ES-I3 (cell line): Measurements from ENCODE around the gene TNFSF4.

Experiments
- H3K36me3 ChIP-seq: 2 replicates; pipeline ENCODE4 v1.6.1; 2013; ENCODE audit warnings: mild to moderate bottlenecking, low read length, control low read depth, moderate library complexity; ENCODE audit not compliant: insufficient read depth
- H3K4me1 ChIP-seq: 2 replicates; pipeline ENCODE4 v1.6.1; 2013; ENCODE audit warnings: mild to moderate bottlenecking, control low read depth, low read length; ENCODE audit not compliant: insufficient read depth
- H3K9ac ChIP-seq: 2 replicates; pipeline ENCODE4 v1.6.1; 2013; ENCODE audit warnings: low read depth, mild to moderate bottlenecking, low read length, moderate library complexity
- H3K9me3 ChIP-seq: 2 replicates; pipeline ENCODE4 v1.6.1; 2013; ENCODE audit warnings: mild to moderate bottlenecking, low read length, moderate library complexity; ENCODE audit not compliant: control insufficient read depth, insufficient read depth

TNFSF4 gene

GRCh38 chr1:173224280-173224892, 17.3 kb upstream of the TNFSF4 start:
- H3K4me1 ChIP-seq = no peaks in the 10 kb centered on the region
- H3K36me3 ChIP-seq = no peaks in the 10 kb centered on the region
- no peak overlapping the region for H3K9ac ChIP-seq
- H3K9me3 ChIP-seq = no peaks in the 10 kb centered on the region

- H3K9ac ChIP-seq = no peak overlapping the region
- no peaks in the 10 kb centered on the region for H3K36me3 ChIP-seq
- no peaks in the 10 kb centered on the region for H3K9me3 ChIP-seq
- no peaks in the 10 kb centered on the region for H3K4me1 ChIP-seq
These were observed 15.9 kb upstream of the TNFSF4 start for GRCh38 chr1:173223031-173223380.

GRCh38 chr1:173222149-173223030, 15.3 kb upstream of the TNFSF4 start:
- H3K4me1 ChIP-seq = no peaks in the 10 kb centered on the region
- H3K9me3 ChIP-seq = no peaks in the 10 kb centered on the region

GRCh38 chr1:173220157-173220556, 13.0 kb upstream of the TNFSF4 start:
- no peaks in the 10 kb centered on the region for H3K9me3 ChIP-seq
- no peaks in the 10 kb centered on the region for H3K4me1 ChIP-seq
- no peak overlapping the region for H3K9ac ChIP-seq
- no peaks in the 10 kb centered on the region for H3K36me3 ChIP-seq

More at GRCh38 chr1:173222149-173223030, 15.3 kb upstream of the TNFSF4 start:
- H3K9ac ChIP-seq = no peak overlapping the region
- H3K36me3 ChIP-seq = no peaks in the 10 kb centered on the region

- Histone ChIP-seq H3K9me3 (no peaks in the 10 kb centered on the region), H3K36me3 (no peaks in the 10 kb centered on the region), H3K9ac (no peak overlapping the region), H3K4me1 (no peaks in the 10 kb centered on the region)
These were observed 6.5 kb upstream of the TNFSF4 start for GRCh38 chr1:173213665-173214064.

DNA sequence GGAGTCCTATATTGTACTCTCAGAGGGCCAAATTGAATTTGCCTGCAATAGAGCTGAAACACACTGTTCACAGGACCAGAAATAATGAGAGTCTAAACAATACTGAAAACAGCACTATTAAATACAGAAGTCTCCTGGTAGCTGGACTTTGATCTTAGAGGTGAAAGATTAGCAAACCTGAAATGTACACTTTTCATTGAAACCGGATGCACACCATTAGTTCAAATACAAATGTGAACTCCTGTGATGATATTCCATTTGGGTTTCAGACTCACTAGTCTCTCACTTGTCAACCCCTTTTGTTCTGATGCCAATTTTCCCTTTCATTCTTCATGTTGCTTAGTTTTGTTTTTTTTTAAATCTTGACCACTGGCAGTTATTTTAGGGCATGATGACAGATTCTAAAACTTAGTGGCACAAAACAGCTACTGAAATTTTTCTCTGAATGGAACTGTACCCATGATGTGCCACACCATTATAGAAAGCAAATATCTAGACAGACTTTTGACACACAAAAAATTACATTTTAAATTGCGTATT, 5.9 kb upstream of the TNFSF4 start:
- Histone ChIP-seq H3K9me3 (no peaks in the 10 kb centered on the region), H3K4me1 (no peaks in the 10 kb centered on the region), H3K9ac (no peak overlapping the region), H3K36me3 (no peaks in the 10 kb centered on the region)

GRCh38 chr1:173210716-173211231, 3.6 kb upstream of the TNFSF4 start:
- Histone ChIP-seq H3K36me3 (no peaks in the 10 kb centered on the region), H3K9ac (no peak overlapping the region), H3K9me3 (no peaks in the 10 kb centered on the region), H3K4me1 (no peaks in the 10 kb centered on the region)

DNA sequence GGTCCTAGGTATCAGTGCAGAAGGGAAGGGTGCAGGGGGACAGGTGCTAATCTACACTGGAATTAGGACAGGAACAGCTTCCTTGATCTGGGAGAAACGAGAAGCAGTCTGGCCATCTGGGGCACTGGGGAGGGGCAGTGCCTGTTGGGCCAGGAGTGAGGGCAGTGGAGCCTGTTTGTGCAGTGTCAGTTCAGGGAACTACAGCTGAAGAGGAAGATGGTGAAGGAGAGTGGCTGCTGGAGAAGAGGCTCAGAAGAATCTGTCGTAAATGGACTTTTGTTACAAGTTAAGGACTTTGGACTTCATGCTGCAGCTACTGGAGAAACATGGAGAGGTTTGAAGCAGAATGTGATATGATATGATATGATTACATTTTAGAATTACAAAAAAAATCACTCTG, 3.2 kb upstream of the TNFSF4 start:
- no peaks in the 10 kb centered on the region for H3K4me1 ChIP-seq
- H3K36me3 ChIP-seq = no peaks in the 10 kb centered on the region
- H3K9ac ChIP-seq = no peak overlapping the region
- no peaks in the 10 kb centered on the region for H3K9me3 ChIP-seq

GRCh38 chr1:173208868-173209267, 1.7 kb upstream of the TNFSF4 start:
- H3K9ac ChIP-seq = no peak overlapping the region
- H3K36me3 ChIP-seq = no peaks in the 10 kb centered on the region
- no peaks in the 10 kb centered on the region for H3K4me1 ChIP-seq

DNA sequence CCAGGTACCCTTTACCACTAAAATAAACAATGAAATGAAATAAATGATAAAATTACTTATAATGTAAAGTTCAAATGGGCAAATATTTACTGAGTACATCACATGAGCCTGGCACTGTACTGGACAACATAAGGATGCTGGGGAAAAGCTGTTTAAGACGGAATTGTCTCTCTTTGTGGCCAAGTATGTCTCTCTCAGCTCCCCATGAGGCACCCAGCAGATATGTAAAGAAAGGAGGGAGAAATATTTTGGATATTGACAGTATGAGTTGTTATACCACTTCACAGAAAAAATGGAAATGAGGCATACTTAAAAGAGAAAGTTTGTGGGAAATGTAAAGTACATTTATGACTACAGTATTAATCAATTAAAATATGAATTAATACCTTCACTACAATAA, 1.0 kb upstream of the TNFSF4 start:
- Histone ChIP-seq H3K36me3 (no peaks in the 10 kb centered on the region), H3K4me1 (no peaks in the 10 kb centered on the region; the same call in 1 of the 2 replicates), H3K9me3 (no peaks in the 10 kb centered on the region), H3K9ac (no peak overlapping the region)

More at GRCh38 chr1:173208868-173209267, 1.7 kb upstream of the TNFSF4 start:
- no peaks in the 10 kb centered on the region for H3K9me3 ChIP-seq

GRCh38 chr1:173205146-173206051, 1.7 kb downstream of the TNFSF4 start:
- Histone ChIP-seq H3K9me3 (no peaks in the 10 kb centered on the region), H3K36me3 (no peaks in the 10 kb centered on the region), H3K9ac (no peak overlapping the region), H3K4me1 (peaks cover 7% of the 10 kb centered on the region)

DNA sequence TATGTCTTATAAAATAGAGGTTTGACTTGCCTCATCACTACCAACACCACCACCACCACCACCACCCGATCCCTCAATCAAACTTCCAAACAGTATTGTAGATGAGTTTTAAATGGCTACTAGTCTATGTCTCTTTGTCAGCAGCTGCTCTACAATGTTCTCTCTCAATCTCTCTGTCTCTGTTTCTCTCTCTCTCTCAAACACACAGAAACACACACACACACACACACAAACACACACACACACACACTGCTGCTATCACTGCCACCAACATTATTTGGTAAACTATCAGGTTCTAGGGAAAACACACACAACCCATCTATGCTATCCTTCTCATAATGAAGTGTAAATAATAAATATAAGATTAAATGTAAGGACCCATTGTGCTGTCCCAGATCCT, 2.4 kb downstream of the TNFSF4 start:
- no peaks in the 10 kb centered on the region for H3K9me3 ChIP-seq
- H3K36me3 ChIP-seq = no peaks in the 10 kb centered on the region
- H3K9ac ChIP-seq = no peak overlapping the region
- H3K4me1 ChIP-seq = peaks cover 7% of the 10 kb centered on the region

- Histone ChIP-seq H3K4me1 (peaks cover 7% of the 10 kb centered on the region), H3K9me3 (no peaks in the 10 kb centered on the region), H3K36me3 (no peaks in the 10 kb centered on the region), H3K9ac (no peak overlapping the region)
These were observed 4.5 kb downstream of the TNFSF4 start for GRCh38 chr1:173202424-173203145.
